ENCODE results near the gene ANKRD33B. TPM values are rescaled to one million over a fixed set of nuclear protein-coding genes. Genes with fewer than 3 reads are reported as not detected.

ANKRD33B gene
- total and polyA plus RNA-seq, 2 of the 8 experiments (the other 6 are each of a cell fraction or from before 2014, with no cell fraction given) = 6.9 to 20.6 TPM

DNA sequence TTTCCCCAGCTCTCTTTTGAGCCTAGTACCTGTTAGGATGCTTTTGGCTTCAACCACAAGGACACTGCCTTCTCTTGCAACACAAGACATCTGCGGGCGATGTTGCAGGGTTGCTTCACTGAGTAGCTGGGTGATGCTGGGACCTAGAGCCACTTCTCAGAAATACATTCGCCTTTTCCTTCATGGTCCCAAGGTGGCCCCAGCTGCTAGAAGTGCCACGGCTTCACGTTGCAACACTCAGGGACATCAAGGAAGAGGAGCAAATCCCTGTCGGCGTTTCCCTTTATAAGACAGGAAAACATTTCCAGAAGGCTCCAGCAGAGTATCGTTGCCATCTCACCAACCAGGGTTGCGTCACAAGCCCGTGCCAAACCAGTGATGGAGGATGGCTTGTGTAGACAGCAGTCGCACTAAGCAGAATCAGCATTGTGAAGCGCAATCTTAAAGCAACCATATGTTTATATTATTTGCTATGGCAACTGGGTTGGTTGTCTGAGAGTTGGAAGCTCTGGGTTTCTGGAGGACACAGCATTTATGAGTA, 62.7 kb downstream of the ANKRD33B start:
- Histone ChIP-seq H3K14ac (ENCODE audit: insufficient read length) (no peak overlapping the region), H2AK5ac (ENCODE audit: low read depth, low read length) (no peak overlapping the region), H2BK20ac (ENCODE audit: low read length) (no peak overlapping the region), H4K20me1 (replicated peaks in 1 of 2; ENCODE audit: control insufficient read depth in 1 of 2, insufficient read depth in 2 of 2, low read length in 2 of 2) (no peaks in the 10 kb centered on the region), H3K4me1 (replicated peaks in 1 of 4; ENCODE audit: control insufficient read depth in 3 of 4, insufficient read depth in 4 of 4, low read length in 3 of 4) (peaks cover 0 to 8% (median 4%) of the 10 kb centered on the region in 4 experiments; a peak in 4 of 7 replicates), H3K4ac (replicated peaks; ENCODE audit: insufficient read length, low read depth, low read length) (no peak overlapping the region), H2BK120ac (replicated peaks; ENCODE audit: low read depth, low read length) (no peak overlapping the region), H3K79me1 (ENCODE audit: low read depth, low read length) (no peaks in the 10 kb centered on the region), H3K18ac (ENCODE audit: extremely low read depth, low read length) (no peak overlapping the region; the same call in 1 of the 2 replicates), H4K5ac (ENCODE audit: insufficient read length, low read depth, low read length) (no peak overlapping the region), H3K36me3 (ENCODE audit: control insufficient read depth in 2 of 4, insufficient read depth in 4 of 4, low read length in 3 of 4) (no peaks in the 10 kb centered on the region), H3K79me2 (ENCODE audit: control insufficient read depth in 1 of 2, insufficient read depth in 2 of 2, low read length in 2 of 2) (peaks cover 0 to 6% of the 10 kb centered on the region in 2 experiments; a peak in 1 of 4 replicates), H3K23ac (ENCODE audit: insufficient read length) (no peak overlapping the region), H3K56ac (replicated peaks; ENCODE audit: insufficient read length, low read depth, low read length) (no peak overlapping the region), H3K27me3 (replicated peaks in 1 of 4; ENCODE audit: control insufficient read depth in 3 of 4, extremely low read depth in 1 of 4, insufficient read depth in 3 of 4, low read length in 3 of 4) (no peaks in the 10 kb centered on the region), H3K4me2 (ENCODE audit: insufficient read depth in 1 of 2, low read depth in 2 of 2, low read length in 2 of 2) (peak overlapping the region in 1 of 2 experiments; percentile 60; a peak in 2 of 4 replicates), H4K91ac (replicated peaks; ENCODE audit: insufficient read length, low read length) (no peak overlapping the region), H3K27ac (ENCODE audit: low read depth, low read length) (no peak overlapping the region), H2BK15ac (ENCODE audit: low read length) (no peak overlapping the region), H3K23me2 (ENCODE audit: low read depth, low read length) (peaks cover 3% of the 10 kb centered on the region; the same call in 1 of the 2 replicates), H3K4me3 (ENCODE audit: extremely low read depth in 1 of 4, insufficient read depth in 2 of 4, low read depth in 3 of 4, low read length in 4 of 4) (no peak overlapping the region), H3K9ac (replicated peaks in 1 of 4; ENCODE audit: extremely low read depth in 1 of 4, low read depth in 3 of 4, low read length in 3 of 4) (no peak overlapping the region), H2AFZ (ENCODE audit: low read length) (no peak overlapping the region), H3K9me3 (ENCODE audit: insufficient read depth in 2 of 2, low read depth in 1 of 2, low read length in 1 of 2) (no peaks in the 10 kb centered on the region), H2BK12ac (ENCODE audit: low read depth, low read length) (peak overlapping the region; percentile 75), H2BK5ac (ENCODE audit: low read depth, low read length) (no peak overlapping the region), H4K8ac (ENCODE audit: extremely low read depth, insufficient read depth, low read length) (peak overlapping the region; percentile 62; the same call in 1 of the 2 replicates)
- TF ChIP-seq CBX5 (IDR thresholded peaks at IDR 0.05; ENCODE audit: low read depth, low read length) (no peak), CHD2 (IDR thresholded peaks at IDR 0.05; ENCODE audit: low read length) (no peak)
- 86% methylated on average over 12 of the region's 12 CpGs; no CpG with 5 or more reads in 1 of the 2 experiments for WGBS, 2 experiments (ENCODE audit: extremely low coverage in 1 of 2, insufficient coverage in 1 of 2, insufficient read length in 1 of 2, insufficient replicate concordance in 2 of 2, low coverage in 1 of 2, low lambda C conversion rate in 2 of 2, missing lambda C conversion rate in 1 of 2)
- FAIRE-seq (no peak), DNase-seq (ENCODE audit: low read depth in 1 of 2, low spot score in 2 of 2) (no peak)
- ChIA-PET CTCF (ENCODE audit: partially characterized antibody) (interaction anchor here (0.5 to 9.6 kb wide), 28 partner anchors 10 to 269 kb away, joined by 3 to 199 read pairs (median 7); no protein-coding TSS in a partner anchor), POLR2A (ENCODE audit: partially characterized antibody) (interaction anchor here (0.9 to 2.2 kb wide), 4 partner anchors 16 to 361 kb away, joined by 3 to 7 read pairs (median 4); partner anchors contain the start of gene MARCHF6)
